Fibroblast of peridontal ligament (primary cell): Measurements from ENCODE around the gene CDC14B.

Source experiments
- DNase-seq: peaks from one replicate; pipeline ENCODE4 v3.0.0-alpha.2; 2010; ENCODE audit errors: extremely low read depth

Gene CDC14B

DNA sequence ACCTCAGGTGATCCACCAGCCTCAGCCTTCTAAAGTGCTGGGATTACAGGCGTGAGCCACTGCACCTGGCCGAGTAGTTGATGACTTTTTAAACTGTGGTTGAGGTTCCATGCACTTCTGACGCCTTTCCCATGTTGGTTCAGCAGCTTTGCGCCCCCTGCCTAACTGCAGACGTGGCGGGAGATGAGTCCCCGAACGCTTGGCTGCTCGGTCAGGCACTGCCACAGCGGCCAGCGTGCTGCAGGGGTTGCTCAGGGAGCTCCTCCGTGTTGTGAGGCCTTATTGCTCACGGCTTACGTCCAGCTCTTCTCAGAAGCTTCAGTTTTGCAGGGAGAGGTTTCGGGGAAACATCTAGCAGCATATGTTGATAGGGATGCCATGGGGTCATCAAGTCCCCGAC is 134.4 kb downstream of the CDC14B start:
- no peak for DNase-seq

DNA sequence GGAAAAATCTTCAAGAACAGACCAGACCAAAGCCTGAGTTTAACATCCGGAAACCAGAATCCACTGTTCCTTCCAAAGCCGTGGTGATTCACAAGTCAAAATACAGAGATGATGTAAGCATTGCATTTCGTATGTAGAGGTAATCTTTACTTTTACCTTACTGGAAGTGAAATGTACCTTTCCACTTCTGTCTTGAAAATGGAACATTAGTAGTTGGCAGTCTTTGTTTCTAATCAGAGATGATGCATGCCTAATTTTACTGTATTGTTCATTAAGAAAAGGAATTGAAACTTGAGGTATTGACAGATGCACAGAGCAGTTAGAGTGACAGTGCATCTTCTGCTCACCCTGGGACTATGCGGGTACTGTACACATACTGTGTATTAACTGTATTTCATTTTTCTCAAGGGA is 135.1 kb downstream of the CDC14B start:
- peak; percentile 39 for DNase-seq

DNA sequence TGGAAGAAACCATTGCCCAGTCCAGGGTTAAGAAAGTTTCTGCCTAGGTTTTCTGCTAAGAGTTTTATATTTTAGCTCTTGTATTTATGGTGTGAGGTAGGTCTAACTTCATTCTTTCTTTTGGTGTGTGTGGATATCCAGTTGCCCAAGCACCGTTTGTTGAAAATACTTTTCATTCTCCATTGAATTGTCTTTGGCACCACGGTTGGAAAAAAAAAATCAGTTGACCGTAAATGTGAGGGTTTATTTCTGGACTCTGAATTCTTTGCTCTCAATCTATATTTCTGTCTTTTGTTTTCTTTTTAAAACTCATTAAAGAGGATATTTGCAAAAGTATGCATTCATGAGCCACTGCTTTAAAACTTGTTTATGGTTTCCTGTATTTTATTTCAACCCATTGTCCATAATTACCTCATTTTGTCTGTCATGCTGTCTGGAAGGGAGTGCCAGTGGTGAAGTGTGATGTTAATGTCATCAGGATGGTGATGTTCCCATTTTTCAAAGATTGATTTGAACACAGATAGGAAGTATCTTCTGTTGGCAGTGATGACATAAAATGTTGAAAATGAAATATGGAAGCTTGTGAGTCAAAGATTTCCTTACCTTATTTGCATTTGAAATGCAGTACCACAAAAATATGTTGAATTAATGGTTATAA is 135.8 kb downstream of the CDC14B start:
- no peak for DNase-seq

DNA sequence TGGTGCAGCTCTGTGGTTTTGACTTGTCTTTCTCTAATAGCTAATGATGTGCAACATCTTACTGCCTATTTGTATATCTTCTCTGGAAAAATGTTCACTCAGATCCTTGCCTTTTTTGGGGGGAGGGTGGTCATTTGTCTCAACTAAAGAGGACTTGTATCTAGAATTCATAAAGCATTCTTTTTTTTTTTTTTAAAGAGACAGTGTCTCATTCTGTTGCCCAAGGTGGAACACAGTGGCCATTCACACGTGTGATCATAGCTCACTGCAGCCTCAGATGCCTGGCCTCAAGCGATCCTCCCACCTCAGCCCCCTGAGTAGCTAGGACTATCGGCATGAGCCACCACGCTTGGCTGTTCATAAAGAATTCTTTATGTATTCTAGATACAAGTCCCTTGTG is 136.4 kb downstream of the CDC14B start:
- no peak for DNase-seq

DNA sequence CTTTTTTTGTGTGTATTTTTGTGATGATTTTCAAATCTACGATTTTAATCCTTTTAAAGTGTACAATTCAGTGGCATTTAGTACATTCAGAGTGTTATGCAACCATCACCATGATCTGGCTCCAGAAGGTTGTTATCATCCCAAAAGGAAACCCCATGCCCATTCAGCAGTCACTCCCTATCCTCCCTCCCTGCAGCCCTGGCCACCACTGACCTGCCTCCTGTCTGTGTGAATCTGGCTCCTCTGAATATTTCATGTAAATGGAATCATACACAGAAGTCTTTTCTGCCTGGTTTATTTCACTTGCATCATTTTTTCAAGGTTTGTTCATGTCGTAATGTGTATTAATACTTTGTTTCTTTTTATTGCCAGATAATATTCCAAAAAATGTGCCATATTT is 137.2 kb downstream of the CDC14B start:
- DNase-seq = no peak

DNA sequence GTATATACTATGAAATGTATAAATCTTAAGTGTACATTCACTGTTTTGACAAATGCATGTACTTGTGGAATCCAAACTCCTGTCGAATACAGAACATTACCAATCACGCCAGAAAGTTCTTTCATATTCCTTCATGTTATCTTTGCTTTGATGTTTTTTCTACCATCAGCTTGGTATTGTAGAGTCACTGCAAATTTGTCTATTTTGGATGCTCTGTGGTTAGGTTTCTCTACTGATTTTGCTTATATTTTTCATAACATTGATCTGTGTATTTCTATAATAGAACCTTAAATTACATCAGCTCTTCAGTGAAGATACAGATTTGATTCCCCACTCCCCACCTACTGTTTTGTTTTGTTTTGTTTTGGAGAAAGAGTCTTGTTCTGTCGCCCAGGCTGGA is 138.9 kb downstream of the CDC14B start:
- no peak for DNase-seq

DNA sequence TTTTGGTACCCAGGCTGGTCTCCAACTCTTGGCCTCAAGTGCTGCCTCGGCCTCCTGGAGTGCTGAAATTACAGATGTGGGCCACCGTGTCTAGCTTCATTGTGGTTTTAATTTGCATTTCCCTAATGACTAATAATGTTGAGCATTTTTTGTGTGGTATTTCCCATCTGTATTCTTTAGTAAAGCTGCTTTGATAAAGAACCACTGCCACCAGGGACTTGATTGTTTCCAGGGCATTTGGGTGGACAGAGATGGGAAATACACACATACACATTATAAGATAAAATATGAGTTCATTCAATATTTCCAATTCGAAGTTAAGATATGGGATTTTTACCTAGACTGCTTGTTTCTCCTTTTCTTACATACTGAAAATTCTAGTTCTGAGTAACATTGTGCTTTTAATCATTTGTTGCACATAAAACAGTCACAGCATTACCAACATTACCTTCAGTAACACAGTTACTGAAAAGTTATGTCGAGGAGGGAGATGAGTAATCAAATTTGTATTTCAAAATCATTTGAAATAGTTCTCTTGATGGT is 140.7 kb downstream of the CDC14B start:
- peak; percentile 73 for DNase-seq

DNA sequence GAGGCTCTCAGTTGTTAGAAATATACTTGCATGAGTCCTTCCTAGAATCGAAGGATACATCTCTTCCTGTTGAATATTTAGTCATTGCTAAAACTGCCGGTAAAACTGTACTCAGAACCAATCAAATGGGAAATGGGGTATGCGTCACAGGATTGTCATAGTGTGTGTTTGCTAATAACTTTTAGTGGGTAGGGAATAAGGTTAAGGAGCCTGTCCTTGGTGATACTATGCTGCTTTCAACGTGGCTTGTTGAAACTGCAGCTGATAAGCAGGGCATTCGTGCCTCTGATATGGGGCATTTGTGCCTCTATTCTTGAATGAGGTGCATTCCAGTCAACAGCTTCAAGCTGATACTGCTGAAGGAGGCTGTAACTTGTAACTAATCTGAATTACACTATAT is 143.1 kb downstream of the CDC14B start:
- DNase-seq = peak; percentile 45

DNA sequence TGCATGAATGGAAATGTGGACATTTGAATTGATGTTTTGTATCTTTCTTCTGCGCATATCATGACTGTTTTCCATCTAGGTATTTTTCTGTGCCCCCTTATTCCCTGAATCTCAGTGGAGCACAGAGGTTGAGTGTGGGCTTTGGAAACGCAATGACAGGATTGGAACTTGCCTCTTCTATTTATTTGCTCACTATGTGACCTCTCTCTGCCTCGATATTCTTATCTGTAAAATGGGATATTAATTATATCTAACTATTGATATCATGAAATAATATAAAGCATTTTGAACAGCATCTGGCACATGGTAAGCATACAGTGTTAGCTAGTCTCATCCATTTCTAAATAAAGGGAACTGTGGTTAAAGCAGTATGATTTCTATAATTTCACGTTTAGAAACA is 143.6 kb downstream of the CDC14B start:
- DNase-seq = no peak

DNA sequence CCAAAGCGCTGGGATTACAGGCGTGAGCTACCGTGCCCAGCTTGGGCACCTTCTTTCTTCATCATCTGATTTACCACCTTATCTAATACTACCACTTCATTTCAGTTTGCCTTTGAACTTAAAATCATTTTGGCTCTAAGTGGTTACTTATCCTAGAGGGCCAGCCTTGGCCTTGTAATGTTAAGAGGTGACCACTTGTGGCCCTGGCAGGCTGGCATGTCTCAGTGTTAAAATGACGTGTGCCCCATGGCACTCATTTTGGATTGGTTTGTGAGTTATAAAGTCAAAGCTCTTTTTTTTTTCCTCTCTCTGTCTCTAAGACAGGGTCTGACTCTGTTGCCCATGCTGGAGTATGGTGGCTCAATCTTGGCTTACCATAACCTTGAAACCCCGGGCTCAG is 151.9 kb downstream of the CDC14B start:
- DNase-seq = no peak

DNA sequence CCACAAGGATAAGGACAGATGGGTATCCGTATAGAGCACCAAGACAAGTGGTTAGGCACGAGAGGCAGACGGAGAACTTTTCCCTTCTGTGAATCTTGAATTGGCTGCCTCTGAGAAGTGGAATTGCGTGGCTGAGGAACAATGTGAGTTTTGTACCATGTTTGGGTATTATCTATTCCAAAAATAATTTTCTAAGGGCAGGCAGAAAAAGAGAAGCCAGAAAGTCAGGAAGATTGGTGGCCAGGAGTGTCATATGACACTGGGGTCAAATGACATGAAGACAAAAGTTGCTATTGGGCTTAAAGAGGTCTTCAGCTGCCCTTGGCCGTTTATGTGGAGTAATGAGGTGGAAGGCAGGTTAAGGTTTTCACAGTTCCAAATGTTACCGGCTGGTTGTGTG is 155.2 kb downstream of the CDC14B start:
- DNase-seq = no peak

DNA sequence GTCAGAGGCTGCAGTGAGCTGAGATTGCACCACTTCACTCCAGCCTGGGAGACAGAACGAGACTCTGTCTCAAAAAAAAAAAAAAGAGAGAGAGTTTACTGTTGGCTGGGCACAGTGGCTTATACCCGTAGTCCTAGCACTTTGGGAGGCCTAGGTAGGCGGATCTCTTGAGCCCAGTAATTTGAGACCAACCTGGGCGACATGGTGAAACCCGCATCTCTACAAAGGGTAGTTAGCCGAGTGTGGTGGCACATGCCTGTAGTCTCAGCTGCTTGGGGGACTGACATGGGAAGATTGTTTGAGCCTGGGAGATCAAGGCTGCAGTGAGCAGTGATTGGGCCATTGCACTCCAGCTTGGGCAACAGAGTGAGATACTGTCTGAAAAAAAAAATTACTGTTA is 157.1 kb downstream of the CDC14B start:
- DNase-seq = no peak

DNA sequence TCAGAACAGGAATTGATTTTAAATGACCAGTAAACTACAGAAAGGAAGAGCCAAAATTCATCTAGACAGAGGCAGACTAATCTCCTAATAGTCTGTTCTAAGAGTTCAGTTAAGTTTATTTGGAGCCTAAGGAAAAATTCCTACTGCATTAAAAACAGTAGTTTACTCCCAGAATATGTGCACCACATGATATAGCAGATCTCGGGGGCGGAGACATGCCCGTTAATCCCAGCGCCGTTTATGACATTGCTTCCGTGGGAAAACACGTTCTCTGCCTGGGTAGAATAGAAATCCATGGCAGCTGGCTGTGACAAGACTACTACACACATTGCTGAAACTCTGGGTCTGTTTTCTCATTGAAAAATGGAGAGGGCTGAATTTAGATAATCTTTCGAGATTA is 158.3 kb downstream of the CDC14B start:
- no peak for DNase-seq

DNA sequence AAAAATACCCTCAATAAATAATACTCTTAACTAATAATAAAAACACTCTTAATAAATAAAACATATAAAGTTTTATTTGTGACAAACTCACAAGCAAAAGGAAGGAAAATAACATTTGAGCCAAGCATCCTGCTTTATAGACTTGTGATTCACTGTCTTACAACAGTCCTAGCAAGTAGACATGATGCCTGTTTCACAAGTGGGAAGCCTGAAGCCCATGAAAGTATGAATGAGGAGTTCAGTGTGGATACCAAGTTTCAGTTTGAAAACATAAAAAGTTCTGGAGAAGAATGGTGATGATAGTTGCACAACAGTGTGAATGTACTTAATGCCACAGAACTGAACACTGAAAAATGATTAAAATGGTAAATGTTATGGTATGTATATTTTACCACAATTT is 158.8 kb downstream of the CDC14B start:
- peak; percentile 74 for DNase-seq

DNA sequence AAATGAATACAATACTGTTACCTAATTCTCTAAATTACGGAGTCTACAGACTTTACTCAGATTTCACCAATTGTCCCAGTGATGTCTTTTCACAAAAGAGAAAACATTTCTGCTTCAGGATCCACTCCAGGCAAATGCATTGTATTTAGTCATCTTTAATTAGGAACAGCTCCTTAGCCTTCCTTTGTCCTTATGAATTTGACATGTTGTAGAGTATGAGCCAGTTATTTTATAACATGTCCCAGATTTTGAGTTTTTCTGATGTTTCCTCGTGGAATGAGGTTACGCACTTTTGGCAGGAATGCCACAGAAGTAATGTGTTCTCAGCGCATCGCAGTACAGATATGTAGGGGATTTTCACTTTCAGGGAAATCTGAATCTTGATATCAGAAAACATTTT is 159.2 kb downstream of the CDC14B start:
- peak; percentile 75 for DNase-seq

DNA sequence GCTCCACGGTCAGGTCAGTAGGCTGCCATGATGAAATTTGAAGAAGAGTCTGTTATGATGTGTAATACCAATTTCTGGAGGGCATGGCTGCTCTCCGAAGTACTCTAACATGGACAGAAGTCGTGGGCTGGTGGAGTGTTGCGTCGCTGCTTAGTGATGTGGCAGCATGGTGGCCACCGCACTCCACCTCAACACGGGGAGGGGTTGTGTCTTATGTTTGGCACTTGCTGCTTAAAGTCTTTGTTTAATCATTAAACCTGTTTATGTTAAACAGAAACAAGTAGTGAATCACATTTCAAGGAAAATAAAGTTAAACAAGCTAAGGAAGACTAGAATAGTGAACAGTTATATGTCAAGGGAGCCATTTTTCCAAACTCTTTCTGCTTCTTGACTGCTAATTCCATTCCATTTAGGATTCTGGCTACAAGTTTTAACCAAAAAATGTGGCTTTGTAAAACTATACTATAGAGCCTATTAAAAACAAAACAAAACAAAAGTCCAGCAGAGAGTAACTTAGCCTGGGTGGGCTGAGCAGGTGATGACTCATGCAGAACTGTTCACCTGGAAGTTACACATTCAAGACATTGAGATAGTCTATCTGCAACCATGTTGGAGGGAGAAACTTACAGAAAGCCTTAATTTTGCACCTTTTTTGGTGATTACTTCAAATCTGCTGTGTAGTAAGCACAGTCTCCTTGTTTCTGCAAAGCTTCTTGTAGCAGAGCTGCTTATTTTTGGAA is 160.2 kb downstream of the CDC14B start:
- no peak for DNase-seq

DNA sequence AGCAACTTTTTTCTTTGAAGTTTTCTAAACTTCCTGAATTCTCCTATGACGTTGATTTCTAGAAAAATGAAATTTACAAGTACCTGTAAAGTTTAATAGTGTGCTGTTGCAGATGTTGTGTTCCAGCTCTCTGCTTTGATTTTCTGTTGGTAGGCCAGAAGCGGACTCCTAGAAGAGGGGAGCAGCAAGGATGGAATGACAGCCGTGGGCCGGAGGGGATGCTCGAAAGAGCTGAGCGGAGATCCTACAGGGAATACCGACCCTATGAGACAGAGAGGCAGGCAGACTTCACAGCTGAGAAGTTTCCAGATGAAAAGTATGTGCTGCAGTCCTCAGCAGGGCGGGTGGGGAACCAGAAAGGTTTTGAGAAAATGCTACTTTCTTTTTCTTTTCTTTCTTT is 161.4 kb downstream of the CDC14B start:
- no peak for DNase-seq

DNA sequence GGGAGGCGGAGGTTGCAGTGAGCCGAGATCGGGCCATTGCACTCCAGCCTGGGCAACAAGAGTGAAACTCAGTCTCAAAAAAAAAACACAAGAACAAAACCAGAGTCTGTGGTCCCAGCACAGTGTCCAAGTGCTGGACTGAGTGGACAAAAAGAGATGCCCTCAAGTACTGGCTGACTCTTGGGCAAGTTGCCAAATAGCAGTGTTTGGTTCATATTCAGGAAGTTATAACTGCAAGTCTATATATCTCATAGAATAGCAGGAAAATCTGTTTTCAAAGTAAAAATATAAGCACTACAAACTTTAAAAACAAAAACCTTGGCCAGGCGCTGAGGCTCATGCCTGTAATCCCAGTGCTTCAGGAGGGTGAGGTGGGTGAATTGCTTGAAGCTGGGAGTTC is 162.4 kb downstream of the CDC14B start:
- DNase-seq = no peak

DNA sequence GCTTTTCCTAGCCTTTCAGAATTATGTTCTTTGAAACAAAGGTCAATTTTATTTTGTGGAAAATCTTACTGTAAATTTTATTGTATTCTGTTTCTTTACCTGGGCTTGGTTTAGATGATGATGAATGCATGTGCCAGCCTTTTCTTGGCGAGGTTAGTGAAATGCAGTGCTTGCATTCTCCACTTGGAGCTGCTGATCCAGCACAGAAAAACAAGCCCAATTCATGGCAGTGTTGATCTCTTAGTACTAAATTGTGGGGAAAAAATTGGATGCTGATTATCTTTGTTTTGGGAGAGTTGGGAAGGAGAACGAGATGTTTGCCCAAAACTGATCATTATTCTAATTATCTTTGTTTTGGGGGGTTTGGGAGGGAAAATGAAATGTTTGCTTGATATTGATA is 166.0 kb downstream of the CDC14B start:
- DNase-seq = peak; percentile 76

DNA sequence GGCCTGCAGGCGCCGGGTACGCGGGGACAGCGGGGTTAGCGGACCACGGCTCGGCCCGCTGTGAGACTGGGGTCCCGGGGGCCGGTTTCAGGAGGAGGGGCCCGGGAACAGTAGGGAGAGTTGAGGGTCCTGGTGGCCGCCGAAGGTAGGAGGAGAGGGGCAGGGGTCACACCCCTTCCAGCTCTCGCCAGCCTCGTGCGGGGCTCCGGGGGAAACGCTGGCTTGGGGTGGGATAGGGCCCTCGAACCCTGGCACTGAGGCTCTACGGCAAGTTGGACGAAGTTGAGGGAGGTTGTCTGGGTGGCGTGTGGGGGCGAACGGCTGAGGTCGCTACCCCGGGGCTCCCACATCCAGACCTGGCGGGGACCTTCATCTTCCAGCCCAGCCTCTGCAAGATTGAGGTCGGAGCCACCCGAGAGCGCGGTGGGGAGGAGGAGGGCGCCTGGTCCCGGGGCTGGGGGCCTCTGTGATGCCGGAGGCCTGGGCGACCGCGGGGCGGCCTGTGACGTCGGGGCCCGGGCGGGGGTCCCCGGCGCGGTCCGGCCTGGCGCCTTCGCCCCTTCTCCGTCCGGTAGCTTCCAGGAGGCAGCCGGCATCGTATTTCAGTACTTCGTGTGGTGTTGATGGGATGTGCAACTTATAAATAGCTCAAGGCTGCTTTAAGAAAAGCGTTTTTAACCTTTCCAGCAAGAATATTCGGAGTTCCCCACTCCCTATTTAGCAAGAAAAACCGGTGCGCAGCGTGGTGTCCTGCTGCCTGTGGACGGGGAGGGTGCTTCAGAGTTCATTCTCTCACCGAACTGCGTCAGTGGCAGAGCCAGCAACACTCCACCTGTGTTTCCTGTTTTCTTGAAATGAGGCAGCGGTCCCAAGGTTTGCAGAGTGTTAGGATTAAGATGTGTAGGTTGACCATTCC is 168.8 kb downstream of the CDC14B start:
- peak; percentile 35 for DNase-seq
